Raji (cell line): Measurements from ENCODE around the gene FBXL19.

Source experiments
- POLR2A ChIP-seq: IDR thresholded peaks from 2 replicates; pipeline ENCODE4 v1.6.1; 2011; ENCODE audit warnings: low read depth, low read length, control low read depth; ENCODE audit not compliant: insufficient read depth

Gene FBXL19

DNA sequence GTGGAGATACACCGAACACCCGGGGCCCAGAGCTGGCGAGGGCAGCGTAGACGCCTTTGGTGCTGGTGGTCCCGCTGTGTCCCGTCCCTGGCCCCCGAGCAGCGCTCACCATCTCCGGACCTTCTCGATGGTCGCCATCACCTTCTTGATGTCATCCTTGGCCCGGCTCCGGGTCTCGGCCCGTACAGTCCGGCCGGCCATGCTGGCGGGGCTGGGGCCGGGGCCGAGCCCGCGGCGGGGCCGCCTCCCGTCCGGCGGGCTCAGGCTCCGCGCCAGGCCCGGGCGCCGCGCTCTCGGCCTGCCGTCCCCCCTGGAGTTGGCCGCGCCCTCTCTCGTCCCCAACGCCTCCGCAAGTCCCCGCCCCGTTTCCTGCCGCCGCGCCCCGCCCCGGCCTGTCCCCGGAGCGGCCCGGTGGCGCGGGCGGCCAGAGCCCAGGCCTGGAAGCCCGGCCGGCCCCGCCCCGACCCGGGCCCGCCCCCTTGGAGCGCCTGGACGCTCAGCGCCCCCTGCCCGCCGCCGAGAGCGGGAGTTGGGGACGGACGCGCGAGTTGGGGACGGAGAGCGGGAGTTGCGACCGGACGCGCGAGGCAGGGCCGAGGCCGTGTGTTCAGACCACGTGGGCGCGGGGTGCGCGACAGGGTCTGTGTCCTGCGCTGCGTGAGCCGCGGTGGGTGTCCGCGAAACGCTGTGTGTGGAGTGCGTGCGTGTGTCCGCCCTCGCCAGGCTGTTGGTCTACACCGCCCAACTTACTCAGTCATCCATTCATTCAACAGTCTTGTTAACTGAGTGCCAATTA lies 29.4 kb upstream of the FBXL19 start, which contains the start of gene BCL7C:
TSS of gene BCL7C (minus strand) at position 334 of the 796 bp plus-strand sequence. CDS start at position 201, 133 bp downstream.
- TF ChIP-seq POLR2A: peak; percentile 76

DNA sequence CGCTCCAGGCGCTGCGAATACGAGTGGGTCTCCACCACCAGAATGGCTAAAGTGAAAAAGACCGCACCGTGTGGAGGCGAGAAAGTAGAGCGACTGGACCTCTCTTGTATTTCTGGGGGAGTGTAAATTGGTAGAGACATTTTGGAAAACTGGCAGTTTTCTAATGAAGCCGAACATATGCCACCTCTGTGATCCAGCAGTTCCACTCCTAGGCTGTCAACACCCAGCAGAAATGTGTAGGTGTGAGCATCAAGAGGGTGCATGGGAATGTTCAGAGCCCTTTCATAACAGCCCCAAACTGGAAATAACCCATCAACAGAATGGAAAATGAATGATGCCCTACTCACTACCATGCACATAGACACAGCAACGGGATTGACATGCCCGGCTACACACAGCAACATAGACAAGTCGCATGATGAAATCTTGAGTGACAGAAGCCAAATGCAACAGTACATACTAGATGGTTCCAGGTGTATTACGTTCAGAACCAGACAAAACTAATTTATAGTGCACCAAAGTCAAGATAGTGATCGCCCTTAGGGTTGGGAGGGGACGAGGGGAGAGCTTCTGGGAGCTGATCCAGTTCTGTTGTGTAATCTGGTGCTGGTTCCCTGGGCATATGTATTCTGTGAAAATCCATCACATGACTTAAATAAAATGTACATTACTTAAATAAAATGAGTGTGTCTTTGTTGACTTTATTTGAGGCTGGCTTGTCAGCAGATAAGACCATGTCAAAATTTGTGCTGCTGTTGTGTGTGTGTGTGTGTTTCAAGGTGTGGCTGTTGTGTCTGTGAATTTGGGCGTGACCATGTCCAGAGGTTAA lies 28.6 kb upstream of the FBXL19 start:
- TF ChIP-seq POLR2A: no peak

- TF ChIP-seq POLR2A: no peak
Measured at GRCh38 chr16:30895627-30896260, 27.6 kb upstream of the FBXL19 start.

GRCh38 chr16:30896261-30896888 lies 27.0 kb upstream of the FBXL19 start, which contains the start of gene CTF1:
Gene CTF1 (plus strand): TSS chr16:30896614. CDS start chr16:30896644, 30 bp downstream.
- TF ChIP-seq POLR2A: no peak

- peak; percentile 52; the same call in 1 of the 2 replicates for TF ChIP-seq POLR2A
Measured at GRCh38 chr16:30896889-30897733, 26.3 kb upstream of the FBXL19 start.

DNA sequence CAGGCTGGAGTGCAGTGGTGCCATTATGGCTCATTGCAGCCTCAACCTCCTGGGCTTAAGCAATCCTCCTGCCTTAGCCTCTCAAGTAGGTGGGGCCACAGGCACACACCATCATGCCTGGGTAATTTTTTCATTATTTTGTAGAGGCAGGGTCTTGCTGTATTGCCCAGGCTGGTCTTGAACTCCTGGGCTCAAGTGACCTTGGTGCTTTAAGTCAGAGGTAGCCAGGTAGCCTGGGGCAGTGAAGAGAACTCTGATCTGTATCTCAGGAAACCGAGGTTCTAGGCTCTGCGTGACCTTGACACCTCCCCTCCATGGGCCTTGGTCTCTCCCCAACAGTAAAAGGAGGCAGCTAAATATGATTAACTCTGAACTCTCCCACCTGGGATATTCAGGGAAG lies 23.6 kb upstream of the FBXL19 start:
- TF ChIP-seq POLR2A: no peak

DNA sequence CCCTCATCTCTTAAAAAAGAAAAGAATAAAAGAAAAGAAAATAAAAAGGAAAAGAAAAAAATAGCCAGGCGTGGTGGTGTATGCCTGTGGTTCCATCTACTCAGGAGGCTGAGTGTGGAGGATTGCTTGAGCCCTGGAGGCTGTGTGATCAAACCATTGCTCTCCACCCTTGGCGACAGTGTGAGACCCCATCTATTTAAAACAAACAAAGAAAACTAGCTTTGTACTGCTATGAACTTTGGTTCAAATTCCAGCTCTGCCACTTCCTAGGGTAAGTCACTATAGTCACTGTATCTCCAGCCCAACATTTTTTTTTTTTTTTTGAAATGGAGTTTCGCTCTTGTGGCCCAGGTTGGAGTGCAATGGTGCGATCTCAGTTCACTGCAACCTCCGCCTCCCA lies 22.8 kb upstream of the FBXL19 start:
- no peak for TF ChIP-seq POLR2A

GRCh38 chr16:30901201-30902028 lies 22.0 kb upstream of the FBXL19 start:
- no peak for TF ChIP-seq POLR2A

- TF ChIP-seq POLR2A: no peak
Measured at GRCh38 chr16:30902029-30902972, 21.1 kb upstream of the FBXL19 start.

DNA sequence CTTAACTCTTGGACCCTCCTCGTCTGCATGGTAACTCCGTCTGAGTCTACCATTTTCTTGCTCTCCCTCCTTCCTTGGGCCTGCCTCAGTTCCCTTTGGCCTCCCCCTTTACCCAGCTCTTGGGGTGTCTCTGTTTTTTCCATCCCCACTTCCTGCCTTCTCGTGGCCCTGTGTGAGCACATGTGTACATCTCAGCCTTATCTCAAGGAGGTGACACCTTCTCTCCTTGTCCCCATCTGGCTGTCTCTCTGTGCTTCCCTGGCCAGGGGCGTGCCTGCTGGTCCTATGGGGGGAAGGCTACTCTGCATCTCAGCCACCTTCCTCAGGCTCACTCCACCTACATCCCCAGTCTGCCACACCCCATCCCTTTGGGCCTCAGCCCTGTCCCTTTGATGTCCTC lies 20.4 kb upstream of the FBXL19 start:
- no peak for TF ChIP-seq POLR2A

- no peak for TF ChIP-seq POLR2A
Measured at GRCh38 chr16:30903596-30903995, 19.8 kb upstream of the FBXL19 start.

DNA sequence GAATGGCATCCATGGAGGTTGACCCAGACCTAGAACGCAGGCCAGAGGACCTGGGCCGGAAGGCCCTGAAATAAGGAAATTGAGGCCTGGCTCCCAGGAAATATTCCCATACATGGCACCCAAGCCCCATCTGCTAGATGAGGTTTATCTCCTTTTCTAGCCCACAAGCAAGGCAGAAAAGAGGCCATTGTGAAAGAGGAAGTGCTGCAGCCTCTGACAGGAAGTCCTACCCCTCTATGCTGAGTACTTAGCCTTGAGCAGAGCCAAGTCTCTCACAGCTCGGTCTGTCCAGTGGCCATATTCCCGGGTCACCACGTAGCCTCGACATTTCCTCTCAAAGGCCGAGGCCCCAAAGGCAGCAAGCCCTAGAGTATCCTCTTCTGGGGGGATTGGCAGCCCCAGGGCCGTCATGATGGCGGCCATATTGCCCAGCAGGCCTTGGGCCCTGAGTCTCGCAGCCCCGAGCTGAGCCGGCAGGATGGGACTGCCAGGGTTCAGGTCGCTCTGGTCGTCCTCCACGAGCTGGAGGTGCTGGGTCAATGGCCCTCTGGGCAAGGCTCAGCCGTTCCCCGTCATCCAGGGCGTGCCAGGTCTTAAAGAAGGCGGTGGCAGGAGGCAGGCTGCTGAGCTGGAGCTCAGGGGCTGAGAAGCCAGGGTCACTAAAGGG lies 19.1 kb upstream of the FBXL19 start:
- no peak for TF ChIP-seq POLR2A

GRCh38 chr16:30907064-30907463 lies 16.3 kb upstream of the FBXL19 start:
- TF ChIP-seq POLR2A: no peak
